HepG2 (cell line): Measurements from ENCODE around the gene RASSF7. TPM values are rescaled to one million over a fixed set of nuclear protein-coding genes. Genes with fewer than 3 reads are reported as not detected.

ENCODE experiments used
- DRAP1 ChIP-seq: IDR thresholded peaks from 2 replicates; pipeline ENCODE4 v1.6.1; 2016; ENCODE audit warnings: missing genetic modification reagents, missing compliant biosample characterization
- MED1 ChIP-seq: sonication (generic); formaldehyde crosslinking; IDR thresholded peaks from 2 replicates; pipeline ENCODE4 v1.4.0; 2020; ENCODE audit warnings: missing genetic modification reagents
- MLXIP ChIP-seq: sonication (generic); formaldehyde crosslinking; IDR thresholded peaks from 2 replicates; pipeline ENCODE4 v1.9.0; 2021; ENCODE audit warnings: missing genetic modification reagents, borderline replicate concordance
- MXD4 ChIP-seq: IDR thresholded peaks from 2 replicates; pipeline ENCODE4 v1.6.1; 2016; ENCODE audit warnings: mild to moderate bottlenecking, missing biosample characterization, missing genetic modification reagents
- POLR2AphosphoS2 ChIP-seq: IDR thresholded peaks from 2 replicates; pipeline ENCODE4 v1.6.1; 2011; ENCODE audit warnings: low read depth, low read length, improper control_type of control experiment
- PRMT3 ChIP-seq: sonication (generic); formaldehyde crosslinking; IDR thresholded peaks from 2 replicates; pipeline ENCODE4 v1.8.1; 2022; ENCODE audit warnings: low read depth, mild to moderate bottlenecking, moderate library complexity, missing genetic modification reagents, borderline replicate concordance
- RARA ChIP-seq: IDR thresholded peaks from 2 replicates; pipeline ENCODE4 v1.6.1; 2016; ENCODE audit warnings: missing genetic modification reagents, missing compliant biosample characterization
- STAT6 ChIP-seq: sonication (generic); formaldehyde crosslinking; IDR thresholded peaks from 2 replicates; pipeline ENCODE4 v1.4.0; 2020; ENCODE audit warnings: missing genetic modification reagents, mild to moderate bottlenecking, borderline replicate concordance
- SUZ12 ChIP-seq: fragments of 150-350 bp; IDR thresholded peaks from 2 replicates; pipeline ENCODE4 v1.6.1; 2014; ENCODE audit warnings: low read depth, low read length
- TBX2 ChIP-seq: sonication (generic); formaldehyde crosslinking; IDR thresholded peaks from 2 replicates; pipeline ENCODE4 v1.5.0; 2020; ENCODE audit warnings: missing genetic modification reagents, mild to moderate bottlenecking, borderline replicate concordance
- TOE1 ChIP-seq: sonication (generic); formaldehyde crosslinking; IDR thresholded peaks from 2 replicates; pipeline ENCODE4 v1.4.0; 2020; ENCODE audit warnings: mild to moderate bottlenecking, missing genetic modification reagents
- ZBTB2 ChIP-seq: sonication (generic); formaldehyde crosslinking; IDR thresholded peaks from 2 replicates; pipeline ENCODE4 v1.8.0; 2022; ENCODE audit warnings: low read depth, missing genetic modification reagents
- ZNF232 ChIP-seq: sonication (generic); formaldehyde crosslinking; IDR thresholded peaks from 2 replicates; pipeline ENCODE4 v1.4.0; 2020; ENCODE audit warnings: missing genetic modification reagents, borderline replicate concordance
- ZNF343 ChIP-seq: sonication (generic); formaldehyde crosslinking; IDR thresholded peaks from 2 replicates; pipeline ENCODE4 v1.4.0; 2020; ENCODE audit warnings: mild to moderate bottlenecking, missing genetic modification reagents
- ZNF562 ChIP-seq: sonication (generic); formaldehyde crosslinking; IDR thresholded peaks from 2 replicates; pipeline ENCODE4 v1.8.0; 2022; ENCODE audit warnings: missing genetic modification reagents, borderline replicate concordance
- ZNF609 ChIP-seq: sonication (generic); formaldehyde crosslinking; IDR thresholded peaks from 2 replicates; pipeline ENCODE4 v1.4.0; 2020; ENCODE audit warnings: mild to moderate bottlenecking, missing genetic modification reagents, borderline replicate concordance
- polyA plus RNA-seq, 8 experiments: library from polyadenylated mRNA; depleted of rRNA in 3 of 8; stranded (reverse) in 7 of 8; unstranded in 1 of 8; fragments of >200 nt; fragmentation: Illumina TruSeq in 4 of 8; extraction: Trizol in 4 of 8; gene quantifications; 2 replicates each; pipeline versions ENCODE4 v1.2.1 to v1.2.3, GENCODE V29; 2011 to 2016; ENCODE audit warnings: low read depth in 4 of 8, missing spikeins in 1 of 8, mixed read lengths in 1 of 8; ENCODE audit not compliant: insufficient read depth in 1 of 8
- total RNA-seq, 5 experiments: library from RNA; depleted of rRNA; stranded (reverse); fragments of >200 nt; fragmentation: Illumina TruSeq; extraction: Trizol; gene quantifications; 2 replicates each; pipeline ENCODE4 v1.2.3, GENCODE V29; 2016; ENCODE audit warnings: low read depth in 1 of 5

The RASSF7 gene
- total and polyA plus RNA-seq, 2 of the 13 experiments (the other 11 are each of a cell fraction or from before 2014, with no cell fraction given): 20.2 to 28.6 TPM

- no peak for TF ChIP-seq STAT6
- no peak for TF ChIP-seq ZNF562 (CRISPR knock-in tag)
- TF ChIP-seq SUZ12: no peak
- no peak for TF ChIP-seq TOE1 (CRISPR knock-in tag)
- peak; percentile 71 for TF ChIP-seq RARA
- TF ChIP-seq DRAP1 (CRISPR knock-in tag): peak; percentile 16; the same call in 1 of the 2 replicates
- no peak for TF ChIP-seq MLXIP (CRISPR knock-in tag)
- TF ChIP-seq MED1: peak; percentile 75
- no peak for TF ChIP-seq POLR2AphosphoS2
- no peak for TF ChIP-seq ZBTB2 (CRISPR knock-in tag)
- TF ChIP-seq TBX2 (CRISPR knock-in tag): no peak
- no peak for TF ChIP-seq ZNF343 (CRISPR knock-in tag)
- TF ChIP-seq ZNF232 (CRISPR knock-in tag): 0 out of 2 replicates have a peak, but pooled peaks have one; percentile 75
- no peak for TF ChIP-seq ZNF609 (CRISPR knock-in tag)
- TF ChIP-seq PRMT3 (CRISPR knock-in tag): no peak
- TF ChIP-seq MXD4 (CRISPR knock-in tag): no peak; the same call in 1 of the 2 replicates
Observed at GRCh38 chr11:579830-580601, 19.2 kb downstream of the RASSF7 start (continued).
